HG03196 (cell line): ENCODE results near the gene HIC2.
"Not testable (repeated sequence)": the region's sequence is repeated elsewhere in the genome, so short reads cannot be mapped to it uniquely, and the experiment has no call there.

Experiments used
- ATAC-seq: cut with Tn5 transposase; IDR thresholded peaks from one replicate; pipeline ENCODE4 v1.9.1; 2021; ENCODE audit not compliant: unreplicated experiment

Gene HIC2

DNA sequence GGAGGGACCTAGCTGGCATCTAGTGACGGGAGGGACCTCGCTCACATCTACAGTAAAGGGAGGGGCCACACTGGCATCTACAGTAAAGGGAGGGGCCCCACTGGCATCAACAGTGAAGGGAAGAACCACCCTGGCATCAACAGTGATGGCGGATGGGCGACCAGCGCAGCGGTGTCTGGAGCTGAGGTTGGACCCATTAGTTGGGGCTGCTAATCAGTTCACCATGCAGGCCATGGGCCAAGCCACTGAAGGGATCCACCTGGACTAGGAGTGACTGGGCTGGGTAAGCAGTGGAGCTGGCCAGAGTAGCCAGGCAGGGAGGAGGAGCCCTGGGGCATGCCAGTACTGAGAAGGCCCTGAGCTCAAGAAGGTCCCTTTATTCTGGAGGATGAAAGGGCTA is 73.4 kb downstream of the HIC2 start:
- ATAC-seq: not testable (repeated sequence)

DNA sequence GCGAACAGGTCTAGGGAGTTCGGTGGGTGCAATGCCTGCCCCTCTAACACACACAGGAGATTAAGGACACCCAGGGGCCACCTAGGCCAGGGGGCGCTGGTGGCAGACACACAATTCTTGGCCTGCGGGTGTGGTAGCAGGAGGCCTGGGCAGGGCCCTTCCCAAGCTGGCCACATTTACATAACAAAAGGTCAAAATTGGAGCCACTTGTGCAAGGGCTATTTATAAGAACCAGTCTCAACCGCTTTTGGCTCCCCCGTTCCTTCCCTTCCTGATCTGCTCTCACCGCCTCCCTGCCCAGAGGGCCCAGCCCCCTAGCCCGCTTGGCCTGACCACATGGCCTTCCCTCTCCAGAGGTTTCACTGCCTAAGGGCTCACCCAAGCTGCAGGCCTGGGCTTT is 75.1 kb downstream of the HIC2 start:
- ATAC-seq: not testable (repeated sequence)

DNA sequence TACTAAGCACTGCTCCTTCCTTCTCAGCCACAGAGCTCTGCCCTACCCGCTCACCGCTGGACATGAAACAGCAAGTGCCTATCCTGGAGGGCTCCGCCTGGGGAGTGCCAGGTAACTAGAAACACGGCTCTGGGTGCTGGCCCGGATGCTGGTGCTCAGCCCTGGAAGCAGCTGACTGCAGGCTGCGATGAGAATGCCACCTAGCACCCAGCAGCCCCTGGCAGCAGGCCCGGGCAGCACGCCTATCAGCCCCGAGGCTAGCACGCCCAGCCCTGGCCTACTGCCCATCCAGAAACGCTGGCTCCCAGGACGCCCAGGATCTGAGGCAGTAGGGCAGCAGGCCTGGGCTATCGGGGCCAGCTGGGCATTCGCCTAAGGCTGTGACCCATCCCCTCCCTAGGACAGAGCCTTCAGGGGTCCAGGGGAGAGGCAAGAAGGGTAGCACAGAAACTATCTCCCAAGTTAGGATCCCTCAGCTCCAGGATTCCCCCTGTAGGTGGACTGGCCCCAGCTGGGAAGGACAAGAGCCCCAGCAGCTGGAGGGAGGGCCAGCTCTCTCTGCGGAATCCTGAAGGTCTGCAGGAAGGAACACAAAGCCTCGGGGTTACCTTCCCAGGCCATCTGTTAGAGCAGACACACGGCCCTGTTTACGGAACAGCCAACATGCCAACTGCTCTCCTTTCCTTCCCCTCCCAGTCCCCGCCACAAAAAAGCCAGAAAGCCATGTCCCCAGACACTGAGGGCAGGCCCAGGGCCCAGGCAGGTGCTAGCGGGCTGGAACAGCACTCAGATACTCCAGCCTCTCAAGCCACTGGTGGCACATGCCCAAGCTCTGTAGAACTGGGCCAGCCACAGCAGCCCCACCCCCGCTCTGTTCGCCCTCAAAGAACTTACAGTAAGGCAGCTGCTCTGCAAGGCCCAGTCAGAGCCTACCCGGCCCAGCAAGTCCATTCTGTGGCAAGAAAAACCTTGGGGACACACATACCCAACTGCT is 76.9 kb downstream of the HIC2 start:
- not testable (repeated sequence) for ATAC-seq

DNA sequence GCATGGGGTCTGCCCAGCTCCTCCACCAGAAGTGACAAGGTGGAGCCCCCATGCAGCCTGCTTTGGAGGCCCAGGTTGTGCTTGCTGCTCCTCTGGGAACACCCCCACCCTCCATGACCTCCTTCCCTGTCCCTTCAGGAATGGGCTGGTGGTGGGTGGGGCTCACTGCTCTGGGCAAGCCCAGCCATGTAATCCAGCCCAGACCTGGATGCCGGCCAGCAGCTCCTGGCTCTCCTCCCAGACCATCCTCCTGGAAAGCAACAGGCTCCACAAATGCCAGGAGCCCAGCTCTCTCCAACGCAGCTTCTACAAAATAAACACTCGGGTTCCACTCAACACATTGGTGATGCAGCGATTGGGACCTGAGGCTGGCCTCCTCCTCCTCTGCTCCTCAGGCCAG is 80.8 kb downstream of the HIC2 start:
- ATAC-seq: not testable (repeated sequence)

DNA sequence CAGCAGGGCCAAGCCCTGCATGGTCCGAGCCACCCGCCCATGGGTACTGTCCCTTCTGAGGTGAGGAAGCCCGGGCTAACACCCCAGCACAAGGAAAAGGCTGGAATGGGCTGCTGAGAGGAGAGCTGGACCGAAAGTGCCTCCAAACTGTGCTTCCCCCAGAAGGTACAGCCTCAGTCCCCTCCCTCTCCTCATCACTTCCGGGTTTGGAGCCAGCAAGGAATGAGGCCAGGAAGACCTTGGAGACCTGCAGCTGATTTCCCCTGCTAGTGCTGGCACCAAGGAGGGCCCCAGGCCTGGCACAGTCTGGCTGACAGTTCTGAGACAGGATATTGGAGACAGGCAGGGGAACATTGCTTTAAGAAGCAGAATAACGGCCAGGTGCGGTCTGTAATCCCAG is 81.3 kb downstream of the HIC2 start:
- ATAC-seq: not testable (repeated sequence)

DNA sequence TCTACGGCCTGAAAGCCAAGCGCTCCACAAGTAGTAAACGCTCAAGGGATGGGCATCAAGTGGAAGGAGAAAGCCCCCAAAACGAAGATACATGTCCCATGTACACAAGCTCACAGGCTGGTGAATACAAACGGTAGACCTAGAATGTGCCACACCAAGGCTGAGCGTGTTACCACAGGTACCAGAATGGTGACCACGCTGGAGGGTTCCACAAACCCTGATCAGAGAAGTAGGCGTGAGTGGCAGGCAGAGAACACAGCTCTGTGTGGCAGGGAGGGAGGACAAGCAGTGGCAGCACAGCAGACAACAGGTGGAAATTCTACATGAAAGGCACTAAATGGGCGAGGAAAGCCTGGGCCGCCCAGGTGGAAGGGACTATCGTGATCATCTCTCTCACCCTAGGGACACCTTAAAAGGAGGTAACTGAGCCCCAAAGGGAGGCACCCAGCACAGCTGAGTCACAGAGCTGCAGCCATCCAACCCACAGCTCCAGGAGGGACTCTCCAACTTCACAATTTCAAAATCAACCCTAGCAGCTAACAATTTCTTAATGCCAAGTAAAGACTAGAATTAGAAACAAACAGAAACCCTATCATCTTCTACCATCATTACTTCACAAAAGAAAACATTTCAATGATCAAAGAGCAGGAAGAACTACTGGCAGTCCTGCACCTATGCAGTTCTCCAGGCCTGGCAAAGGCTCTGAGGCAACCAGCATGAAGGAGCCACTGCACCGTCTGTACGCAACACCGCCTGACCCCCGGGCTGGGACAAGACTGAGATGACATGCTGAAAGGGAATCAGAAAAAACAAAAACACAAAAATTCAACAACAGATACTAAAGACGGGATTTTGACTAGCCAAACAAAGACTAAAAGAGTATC is 82.7 kb downstream of the HIC2 start:
- ATAC-seq: not testable (repeated sequence)
